Renal cortical epithelial cell (primary cell): Measurements from ENCODE around the gene OPA3. TPM values are rescaled to one million over a fixed set of nuclear protein-coding genes. Genes with fewer than 3 reads are reported as not detected.

Experiments
- DNase-seq: peaks from one replicate; pipeline ENCODE4 v3.0.0-alpha.2; 2011; ENCODE audit warnings: low read depth
- total RNA-seq: library from RNA; depleted of rRNA; stranded (reverse); fragments of >200 nt; gene quantifications from 2 replicates; pipeline ENCODE4 v1.2.3, GENCODE V29; 2014

Gene OPA3
- total RNA-seq, 1 donor from 2014 or later = 14.5 TPM

DNA sequence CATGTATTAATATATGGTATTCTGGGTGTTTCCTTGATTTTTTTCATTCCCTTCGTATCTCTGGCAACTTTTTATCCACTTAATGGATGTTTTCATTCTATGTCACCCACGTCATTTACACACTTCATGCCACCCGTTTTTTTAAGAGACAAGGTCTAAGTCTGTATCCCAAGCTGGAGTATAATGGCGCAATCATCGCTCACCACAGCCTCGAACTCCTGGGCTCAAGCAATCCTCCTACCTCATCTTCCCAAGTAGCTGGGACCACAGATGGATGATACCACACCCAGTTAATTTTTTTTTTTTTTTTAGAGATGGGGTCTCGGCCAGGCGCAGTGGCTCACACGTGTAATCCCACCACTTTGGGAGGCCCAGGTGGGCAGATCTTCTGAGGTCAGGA lies 80.7 kb downstream of the OPA3 start:
- DNase-seq = no peak

DNA sequence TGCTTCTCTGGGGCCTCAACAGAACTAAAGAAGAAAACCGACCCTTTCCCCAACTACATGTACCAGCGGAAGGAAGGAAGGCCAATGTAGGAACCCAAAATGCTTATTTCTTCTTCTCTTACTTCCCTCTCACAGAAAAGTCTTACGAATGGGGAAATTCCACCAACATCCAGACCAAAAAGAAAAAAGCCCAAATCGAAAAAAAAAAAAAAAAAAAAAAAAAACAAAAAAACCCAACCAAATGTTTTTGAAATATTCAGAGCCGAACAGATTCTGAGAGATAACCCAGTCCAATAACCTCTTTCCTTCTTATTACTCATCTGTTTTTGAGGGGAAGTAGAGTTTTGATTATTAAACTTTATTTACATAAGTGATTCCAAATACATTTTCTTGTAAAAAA lies 82.5 kb downstream of the OPA3 start:
- no peak for DNase-seq

DNA sequence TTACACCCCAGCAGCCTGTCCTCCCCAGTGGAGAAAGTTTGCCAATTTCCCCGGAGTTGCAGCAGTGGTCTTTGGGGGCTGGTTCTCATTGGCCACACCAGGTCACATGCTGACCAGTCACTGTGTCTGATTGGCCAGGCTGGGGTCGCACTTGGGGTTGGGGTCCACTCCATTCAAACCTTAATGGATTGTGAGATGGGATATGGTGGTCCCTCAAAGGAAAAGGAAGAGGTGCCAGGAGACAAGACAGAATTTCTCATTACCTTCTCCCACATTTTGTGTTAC lies 82.9 kb downstream of the OPA3 start:
- no peak for DNase-seq

DNA sequence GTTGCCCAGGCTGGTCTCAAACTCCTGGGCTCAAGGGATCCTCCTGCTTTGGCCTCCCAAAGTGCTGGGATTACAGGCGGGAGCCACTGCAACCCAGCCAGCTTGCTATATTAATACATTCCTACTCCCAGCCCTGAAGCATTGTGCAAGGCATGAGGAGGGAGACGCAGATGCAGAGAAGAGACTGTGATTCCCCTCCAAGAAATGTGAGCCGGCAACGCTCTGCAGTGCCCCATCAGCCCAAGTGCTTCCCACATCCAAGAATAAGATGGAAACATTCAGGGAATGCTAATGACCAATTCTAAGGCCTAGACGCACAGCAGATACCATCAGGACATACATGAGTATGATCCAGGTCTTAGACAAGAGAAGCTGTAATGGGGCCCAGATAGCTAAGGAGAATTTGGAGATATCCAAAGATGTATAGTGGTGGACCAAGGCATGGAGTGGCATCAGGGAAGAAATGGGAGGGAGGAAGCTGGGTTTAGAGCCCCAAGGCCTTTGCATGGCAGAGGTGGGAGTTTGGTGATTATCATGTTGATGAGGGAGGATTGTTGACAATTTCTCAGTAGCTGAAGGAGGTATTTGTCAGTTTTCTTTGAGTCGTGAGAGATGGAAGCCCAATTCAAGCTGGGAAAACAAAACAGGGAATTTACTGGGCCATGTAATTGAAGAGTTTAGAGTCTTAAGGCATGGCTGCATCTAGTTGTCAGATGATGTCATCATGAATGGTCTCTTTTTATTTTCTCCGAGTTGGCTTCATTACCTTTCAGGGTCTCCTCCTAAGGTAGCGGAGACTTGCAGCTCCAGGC lies 83.5 kb downstream of the OPA3 start:
- DNase-seq = no peak

DNA sequence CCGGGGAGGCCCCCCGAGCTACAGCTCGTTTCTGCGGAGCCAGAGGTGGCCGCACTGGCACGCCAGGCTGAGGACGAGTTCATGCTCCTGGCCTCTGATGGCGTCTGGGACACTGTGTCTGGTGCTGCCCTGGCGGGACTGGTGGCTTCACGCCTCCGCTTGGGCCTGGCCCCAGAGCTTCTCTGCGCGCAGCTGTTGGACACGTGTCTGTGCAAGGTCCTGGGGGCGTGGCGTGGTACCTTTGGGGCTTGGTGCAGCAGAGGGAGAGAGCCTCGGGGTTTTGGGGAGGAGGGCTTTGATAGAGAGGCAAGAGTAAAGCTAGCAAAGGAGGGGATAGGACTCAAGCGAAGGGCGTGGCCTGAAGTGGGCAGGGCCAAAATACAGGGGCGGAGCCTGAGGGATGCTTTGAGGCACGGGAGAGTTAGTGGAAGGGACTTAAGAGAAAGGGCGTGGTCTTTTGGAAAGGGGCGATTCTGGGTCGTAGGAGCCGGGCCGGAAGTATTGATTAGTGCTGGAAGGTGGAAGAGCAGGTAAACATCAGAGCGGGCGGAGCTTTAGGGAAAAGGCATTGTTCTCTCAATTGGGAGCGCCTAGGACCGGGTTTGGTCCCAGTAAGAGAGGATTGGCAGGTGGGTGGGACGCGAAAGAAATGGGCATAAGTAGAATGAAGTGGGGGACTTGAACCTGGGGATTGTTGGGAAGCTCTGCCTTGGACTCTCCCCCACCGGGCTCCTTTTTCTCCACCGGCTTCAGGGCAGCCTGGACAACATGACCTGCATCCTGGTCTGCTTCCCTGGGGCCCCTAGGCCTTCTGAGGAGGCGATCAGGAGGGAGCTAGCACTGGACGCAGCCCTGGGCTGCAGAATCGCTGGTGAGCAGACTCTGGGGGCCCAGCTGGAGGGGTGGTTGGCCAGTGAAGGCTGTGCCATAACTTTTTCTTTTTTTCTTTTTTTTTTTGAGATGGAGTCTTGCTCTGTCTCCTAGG lies 85.1 kb downstream of the OPA3 start:
- DNase-seq = peak; percentile 43

DNA sequence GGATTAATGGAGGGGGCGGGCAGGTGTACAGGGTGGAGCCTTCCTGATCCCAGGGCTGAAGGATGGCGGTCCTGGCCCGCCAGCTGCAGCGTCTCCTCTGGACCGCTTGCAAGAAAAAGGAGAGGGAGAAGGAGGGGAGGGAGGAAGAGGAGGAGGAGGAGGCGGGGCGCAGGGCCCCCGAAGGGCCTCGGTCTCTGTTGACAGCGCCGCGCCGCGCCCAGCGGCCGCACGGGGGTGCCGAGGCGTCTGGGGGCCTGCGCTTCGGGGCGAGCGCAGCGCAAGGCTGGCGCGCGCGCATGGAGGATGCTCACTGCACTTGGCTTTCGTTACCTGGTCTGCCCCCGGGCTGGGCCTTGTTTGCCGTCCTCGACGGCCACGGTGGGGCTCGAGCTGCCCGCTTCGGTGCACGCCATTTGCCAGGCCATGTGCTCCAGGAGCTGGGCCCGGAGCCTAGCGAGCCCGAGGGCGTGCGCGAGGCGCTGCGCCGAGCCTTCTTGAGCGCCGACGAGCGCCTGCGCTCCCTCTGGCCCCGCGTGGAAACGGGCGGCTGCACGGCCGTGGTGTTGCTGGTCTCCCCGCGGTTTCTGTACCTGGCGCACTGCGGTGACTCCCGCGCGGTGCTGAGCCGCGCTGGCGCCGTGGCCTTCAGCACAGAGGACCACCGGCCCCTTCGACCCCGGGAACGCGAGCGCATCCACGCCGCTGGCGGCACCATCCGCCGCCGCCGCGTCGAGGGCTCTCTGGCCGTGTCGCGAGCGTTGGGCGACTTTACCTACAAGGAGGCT lies 86.0 kb downstream of the OPA3 start, which contains the start of gene PPM1N:
Gene PPM1N (plus strand): TSS at position 33 of the 785 bp plus-strand sequence. CDS start 30 bp downstream, at position 63.
- DNase-seq = no peak

DNA sequence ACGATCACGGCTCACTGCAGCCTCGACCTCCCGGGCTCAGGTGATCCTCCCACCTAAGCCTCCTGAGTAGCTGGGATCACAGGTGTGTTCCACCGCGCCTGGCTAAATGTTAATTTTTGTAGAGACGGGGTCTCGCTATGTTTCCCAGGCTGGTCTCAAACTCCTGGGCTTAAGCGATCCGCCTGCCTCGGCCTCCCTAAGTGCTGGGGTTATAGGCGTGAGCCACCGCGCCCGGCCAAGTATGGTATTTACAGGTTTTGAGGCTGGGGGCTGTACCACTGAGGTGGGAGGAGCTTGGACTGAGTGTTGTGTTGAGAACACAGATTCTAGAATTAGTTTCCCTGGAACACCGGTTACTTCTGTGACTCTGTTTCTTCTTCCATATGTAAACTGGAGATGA lies 86.8 kb downstream of the OPA3 start:
- DNase-seq = no peak

DNA sequence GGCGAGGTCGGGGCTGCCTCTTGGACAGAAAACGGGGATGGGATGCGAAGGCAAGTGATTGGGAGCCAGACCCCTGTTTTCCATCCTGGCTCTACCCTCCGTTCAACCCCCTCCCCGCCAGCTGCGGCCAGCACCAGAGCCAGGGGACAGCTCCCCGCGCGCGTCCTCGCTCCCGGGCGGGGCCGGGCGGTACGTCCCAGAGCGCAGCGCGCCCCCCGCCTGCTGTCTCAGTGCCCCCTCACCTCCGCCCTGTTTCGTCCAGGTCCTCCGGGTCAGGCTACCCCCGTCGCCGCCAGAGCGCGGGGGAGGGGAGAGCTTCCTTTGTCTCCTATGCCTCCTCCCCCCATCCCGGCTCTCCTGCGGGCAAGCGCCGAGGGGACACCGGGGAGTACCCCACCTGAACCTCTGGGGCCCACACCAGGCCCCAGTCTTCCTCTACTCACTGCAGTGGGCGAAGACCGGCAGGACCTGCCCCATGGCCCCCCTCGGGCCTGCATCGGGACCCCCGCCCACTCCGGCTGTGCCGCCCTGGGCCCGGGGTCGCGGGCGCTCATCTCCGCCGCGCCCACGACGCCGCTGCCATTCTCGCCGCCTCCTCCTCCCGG lies 88.2 kb downstream of the OPA3 start:
- no peak for DNase-seq

DNA sequence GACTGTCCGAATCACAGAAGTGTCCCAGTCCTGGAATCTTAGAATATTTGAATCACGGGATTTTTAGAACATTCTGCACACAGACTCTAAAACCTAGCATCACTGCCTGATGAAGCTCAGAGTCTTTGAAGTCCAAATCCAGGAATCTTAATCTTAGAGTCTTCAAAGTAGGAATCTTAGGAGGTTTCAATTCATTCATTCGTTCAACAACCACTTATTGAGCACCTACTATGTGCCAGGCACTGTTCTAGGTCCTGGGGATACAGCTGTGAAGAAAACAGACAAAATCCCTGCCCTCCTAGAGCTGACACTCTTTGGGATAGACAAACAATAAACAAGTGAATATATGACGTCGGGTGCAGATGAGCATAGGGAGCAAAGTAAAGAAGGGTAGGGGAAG lies 89.4 kb downstream of the OPA3 start:
- no peak for DNase-seq

DNA sequence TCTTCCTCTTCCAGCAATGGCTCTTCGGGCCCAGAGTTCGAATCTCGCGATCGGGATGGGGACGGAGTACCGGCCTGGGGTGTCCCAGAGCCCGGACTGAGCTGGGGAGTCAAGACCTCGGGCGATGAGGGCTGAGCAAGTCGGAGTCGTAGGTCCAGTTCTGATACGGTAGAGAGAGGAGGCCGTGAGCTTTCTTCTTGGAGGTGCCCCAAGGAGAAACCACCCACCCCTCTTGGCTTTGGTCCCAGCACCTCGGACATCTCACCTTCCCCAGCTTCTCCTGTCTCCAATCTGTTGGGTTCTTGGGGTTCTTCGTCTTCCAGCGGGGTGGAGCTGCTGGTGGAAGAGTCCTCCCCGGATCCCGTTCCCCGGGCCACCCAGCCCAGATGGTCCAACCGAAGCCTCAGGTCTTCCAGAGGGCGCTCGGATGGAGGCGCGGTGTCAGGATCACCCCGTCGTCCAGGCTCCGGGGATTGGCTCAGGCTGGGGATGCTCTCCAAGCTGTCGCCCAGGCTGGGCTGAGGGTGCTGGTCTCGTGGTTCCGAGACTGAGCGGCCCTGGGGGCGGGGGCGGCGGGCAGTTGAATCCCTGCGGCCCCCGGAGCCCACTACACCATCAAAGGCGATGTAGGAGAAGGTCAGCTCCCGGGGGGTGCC lies 90.2 kb downstream of the OPA3 start:
- DNase-seq = no peak

DNA sequence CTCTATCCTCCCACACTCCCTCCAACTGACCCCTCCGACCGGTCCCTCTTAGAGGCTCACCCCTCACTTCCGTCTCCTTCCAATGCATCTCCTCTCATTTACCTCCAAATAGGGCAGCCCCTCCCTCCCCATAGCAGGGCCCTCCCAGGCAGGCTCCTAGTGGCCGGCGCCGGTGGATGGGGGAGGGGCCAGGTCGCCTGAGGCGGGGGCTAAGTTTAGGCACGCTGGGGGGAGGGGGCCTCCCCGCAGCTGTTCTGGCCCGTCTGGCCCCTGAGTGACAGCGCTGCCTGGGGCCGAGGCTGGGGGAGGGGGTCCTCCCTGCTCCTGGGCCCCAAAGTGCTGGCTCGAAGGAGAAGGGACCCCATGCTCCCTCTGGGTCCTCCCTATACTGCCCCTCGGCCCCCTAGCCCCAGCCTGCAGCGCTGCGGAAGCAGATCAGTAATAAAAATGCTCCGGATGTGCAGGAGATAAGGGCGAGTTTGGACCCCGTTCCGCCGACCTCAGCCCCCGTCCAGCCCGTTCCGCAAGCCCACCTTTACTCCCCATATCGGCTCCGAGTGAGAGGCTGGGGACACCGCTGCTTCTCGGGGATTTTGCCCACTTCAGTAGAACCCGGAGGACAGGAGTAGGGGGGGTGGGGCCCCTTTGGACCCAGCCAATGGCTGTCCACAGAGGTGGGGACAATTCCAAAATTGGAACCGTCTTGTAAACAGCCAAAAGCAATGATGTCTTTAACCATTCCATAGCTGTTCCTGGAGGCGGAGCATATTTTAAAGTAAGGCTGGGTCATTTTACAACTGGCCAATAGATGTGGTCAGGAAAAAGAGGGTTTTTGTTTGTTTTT lies 91.8 kb downstream of the OPA3 start:
- DNase-seq = peak; percentile 52

DNA sequence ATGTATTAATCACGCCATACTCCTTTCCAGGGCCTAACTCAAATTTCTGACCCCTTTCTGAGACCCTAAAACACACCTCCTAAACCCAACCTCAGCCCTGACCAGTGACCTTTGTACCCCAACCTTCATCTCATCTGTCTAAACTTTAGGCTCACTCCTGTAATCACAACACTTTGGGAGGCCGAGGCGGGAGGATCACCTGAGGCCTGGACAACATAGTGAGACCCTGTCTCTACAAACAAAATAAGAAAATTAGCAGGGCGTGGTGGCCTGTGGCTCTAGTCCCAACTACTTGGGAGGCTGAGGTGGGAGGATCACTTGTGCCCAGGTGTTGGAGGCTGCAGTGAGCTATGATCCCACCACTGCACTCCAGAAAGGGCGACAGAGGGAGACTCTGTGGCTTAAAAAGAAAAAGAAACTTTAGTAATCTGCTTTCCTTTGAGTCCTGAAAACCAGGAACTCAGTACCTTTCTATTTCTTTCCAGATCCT lies 92.4 kb downstream of the OPA3 start:
- DNase-seq = no peak

DNA sequence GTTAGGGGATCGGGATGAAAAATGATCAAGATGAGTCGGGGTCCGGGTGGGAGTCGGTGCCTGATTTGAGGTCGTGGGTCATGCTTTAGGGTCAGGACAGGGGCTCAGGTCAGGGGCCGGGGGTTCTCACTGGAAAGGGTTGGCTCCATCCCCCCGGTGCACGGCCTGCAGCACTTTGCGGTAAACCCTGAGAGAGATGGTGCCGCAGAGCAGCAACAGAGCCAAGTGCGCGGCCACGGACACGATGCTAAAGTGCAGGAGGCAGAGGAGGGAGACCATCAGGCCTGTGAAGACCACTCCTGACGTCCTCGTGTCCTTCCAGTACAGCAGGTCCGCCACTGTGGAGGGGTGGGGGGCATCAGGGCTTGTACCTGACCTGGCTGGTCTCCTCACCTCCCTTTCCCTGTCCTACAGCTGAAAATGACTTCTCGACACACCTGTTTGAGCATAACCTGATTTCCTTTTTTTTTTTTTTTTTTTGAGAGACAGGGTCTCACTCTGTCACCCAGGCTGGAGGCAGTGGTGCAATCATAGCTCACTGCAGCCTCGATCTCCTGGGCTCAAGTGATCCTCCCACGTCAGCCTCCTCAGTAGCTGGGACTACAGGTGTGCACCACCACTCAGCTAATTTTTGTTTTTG lies 95.3 kb downstream of the OPA3 start:
- DNase-seq = no peak

DNA sequence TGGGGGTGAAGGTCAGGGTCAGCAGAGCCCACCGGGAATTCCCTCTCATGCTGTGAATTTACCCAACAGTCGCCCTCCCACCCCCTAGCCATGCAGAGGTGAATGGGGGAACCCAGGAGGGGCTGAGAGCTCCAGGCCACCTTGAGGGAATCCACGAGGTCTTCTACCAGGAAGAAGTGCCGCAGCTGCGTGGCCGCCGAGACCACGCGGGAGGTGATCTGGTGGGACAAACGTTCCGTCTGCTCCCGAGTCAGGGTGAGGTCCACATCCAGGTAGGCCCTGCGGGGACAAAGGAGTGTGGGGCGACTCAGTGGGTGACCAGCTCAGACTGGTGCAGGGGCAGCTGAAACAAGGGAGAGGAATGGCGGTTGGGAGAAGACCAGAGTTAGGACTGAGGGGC lies 95.9 kb downstream of the OPA3 start:
- DNase-seq = no peak

DNA sequence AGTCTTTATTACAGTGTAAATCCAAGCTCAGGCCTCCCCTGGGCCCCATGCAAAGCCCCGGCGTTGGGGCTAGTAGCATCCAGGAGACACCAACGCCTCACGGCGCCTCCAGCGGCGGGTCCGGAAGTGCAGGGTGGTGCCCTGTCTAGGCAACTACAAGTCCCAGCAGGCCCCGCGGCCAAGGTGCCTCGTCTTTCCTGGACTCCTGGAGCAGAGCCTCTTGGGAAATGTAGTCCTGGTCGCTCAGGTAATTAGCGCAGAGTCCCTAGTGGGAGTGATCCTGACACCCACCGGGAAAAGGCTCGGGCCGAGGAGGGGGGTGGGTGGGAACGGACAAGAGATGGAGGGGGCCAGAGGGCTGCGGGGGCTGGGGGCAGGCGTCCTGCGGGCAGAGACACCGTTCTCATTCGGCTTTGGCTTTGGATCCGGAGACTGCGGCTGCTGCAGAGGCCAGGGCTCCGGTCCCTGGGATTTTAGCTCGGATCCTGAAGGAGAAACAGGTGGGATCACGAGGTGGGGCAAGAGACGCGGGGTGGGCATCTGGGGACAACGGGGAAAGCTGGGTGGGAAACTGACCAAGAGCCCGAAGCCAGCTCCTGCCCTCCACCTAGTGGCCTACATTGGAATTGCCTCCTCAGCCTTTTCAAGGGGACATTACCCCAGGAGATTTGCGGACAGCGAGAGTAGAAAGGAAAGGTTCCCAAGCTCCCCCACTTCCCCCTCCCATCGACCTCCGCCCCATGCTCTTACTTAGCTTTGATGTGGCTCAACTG lies 99.1 kb downstream of the OPA3 start:
- DNase-seq = peak; percentile 84

DNA sequence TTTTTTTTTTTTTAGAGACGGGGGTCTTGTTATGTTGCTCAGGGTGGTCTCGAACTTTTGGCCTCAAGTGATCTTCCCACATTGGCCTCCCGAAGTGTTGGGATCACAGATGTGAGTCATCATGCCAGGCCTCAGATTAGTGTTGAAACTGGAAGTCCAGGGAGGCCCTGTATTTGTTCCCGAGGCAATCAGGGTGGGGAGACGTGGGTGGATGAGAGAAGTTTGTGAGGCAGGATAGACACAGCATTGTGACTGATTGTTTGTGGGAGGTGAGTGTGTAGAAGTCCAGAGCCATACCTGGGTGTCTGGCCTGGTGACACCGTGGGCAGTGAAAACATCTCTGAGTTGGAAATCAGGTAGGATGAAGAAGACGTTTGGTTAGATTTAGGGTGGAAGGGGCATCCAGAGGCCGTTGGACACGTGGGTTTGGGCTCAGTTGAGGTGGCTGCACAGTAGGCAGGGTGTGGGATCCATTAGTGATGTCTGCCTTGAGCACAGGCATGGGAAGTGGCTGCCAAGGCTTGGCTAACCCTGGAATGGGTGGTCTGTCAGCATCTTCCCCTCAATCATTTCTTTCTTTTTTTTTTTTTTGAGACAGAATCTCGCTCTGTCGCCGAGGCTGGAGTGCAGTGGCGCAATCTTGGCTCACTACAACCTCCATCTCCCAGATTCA lies 100.2 kb downstream of the OPA3 start:
- DNase-seq = peak; percentile 71

DNA sequence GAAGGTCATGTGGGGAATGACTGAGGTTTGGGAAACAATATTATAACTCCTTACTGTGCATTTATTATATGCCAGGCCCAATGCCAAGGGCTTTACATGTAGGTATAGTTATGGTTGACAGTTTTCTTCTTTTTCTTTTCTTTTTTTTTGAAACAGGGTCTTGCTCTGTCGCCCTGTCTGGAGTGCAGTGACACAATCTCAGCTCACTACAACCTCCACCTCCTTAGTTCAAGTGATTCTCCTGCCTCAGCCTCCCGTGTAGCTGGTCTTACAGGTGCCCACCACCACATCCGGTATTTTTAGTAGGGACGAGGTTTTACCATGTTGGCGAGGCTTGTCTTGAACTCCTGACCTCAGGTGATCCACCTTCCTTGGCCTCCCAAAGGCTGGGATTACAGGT lies 101.6 kb downstream of the OPA3 start:
- no peak for DNase-seq
